HEK293T (cell line): ENCODE data around the gene MBOAT1.

Experiments
- ELF4 ChIP-seq: fragments of 450-650 bp; IDR thresholded peaks from 2 replicates; pipeline ENCODE4 v1.6.1; 2017; ENCODE audit warnings: antibody characterized with exemption
- FOXA1 ChIP-seq: fragments of 450-650 bp; IDR thresholded peaks from 2 replicates; pipeline ENCODE4 v1.6.1; 2016; ENCODE audit warnings: mild to moderate bottlenecking
- FOXM1 ChIP-seq: fragments of 450-650 bp; IDR thresholded peaks from 2 replicates; pipeline ENCODE4 v1.6.1; 2017; ENCODE audit warnings: mild to moderate bottlenecking, borderline replicate concordance
- HDGF ChIP-seq: fragments of 450-650 bp; IDR thresholded peaks from 2 replicates; pipeline ENCODE4 v1.6.1; 2017; ENCODE audit warnings: antibody characterized with exemption, borderline replicate concordance
- L3MBTL2 ChIP-seq: fragments of 450-650 bp; conservative IDR thresholded peaks from 2 replicates; pipeline ENCODE4 v1.6.1; 2016; ENCODE audit warnings: mild to moderate bottlenecking

DNA sequence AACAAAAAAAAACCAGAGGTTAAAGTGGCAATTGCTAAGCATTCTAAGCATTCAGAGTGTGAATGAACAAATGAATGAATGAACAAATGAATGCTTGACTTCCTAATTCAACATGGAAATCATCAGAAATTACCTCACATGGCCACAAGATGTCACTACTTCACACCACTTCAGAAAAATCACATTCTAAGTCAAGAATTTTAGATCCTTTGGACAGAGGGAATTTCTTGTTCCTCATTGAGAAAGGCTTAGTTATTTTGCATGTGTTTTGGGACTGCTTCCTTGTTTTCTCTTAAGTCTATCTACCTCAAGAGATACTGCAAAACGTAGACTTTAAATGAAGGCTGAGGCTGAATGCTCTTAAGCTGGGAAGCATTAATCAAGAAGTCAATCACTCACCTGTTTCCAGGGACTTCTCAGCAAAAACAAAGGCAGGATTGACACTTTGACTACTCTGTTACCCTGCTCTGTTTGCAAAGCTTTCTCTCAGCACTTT lies 120.2 kb downstream of the MBOAT1 start:
- TF ChIP-seq HDGF (no peak), FOXA1 (no peak), FOXM1 (no peak), ELF4 (no peak), L3MBTL2 (no peak)
